GM21515 (cell line): Measurements from ENCODE around the gene HECTD1.
"Not testable (repeated sequence)": the region's sequence is repeated elsewhere in the genome, so short reads cannot be mapped to it uniquely, and the experiment has no call there.

Source experiments
- ATAC-seq: cut with Tn5 transposase; IDR thresholded peaks from one replicate; pipeline ENCODE4 v1.9.1; 2021; ENCODE audit not compliant: unreplicated experiment

The HECTD1 gene

GRCh38 chr14:31228533-31228932 lies 20.9 kb upstream of the HECTD1 start:
- ATAC-seq: no peak

GRCh38 chr14:31224808-31225207 lies 17.2 kb upstream of the HECTD1 start:
- no peak for ATAC-seq

- no peak for ATAC-seq
Measured at GRCh38 chr14:31223331-31223730, 15.7 kb upstream of the HECTD1 start.

- no peak for ATAC-seq
Measured at GRCh38 chr14:31222834-31223233, 15.2 kb upstream of the HECTD1 start.

GRCh38 chr14:31221266-31221665 lies 13.7 kb upstream of the HECTD1 start:
- no peak for ATAC-seq

- no peak for ATAC-seq
Measured at GRCh38 chr14:31219169-31219568, 11.6 kb upstream of the HECTD1 start.

- ATAC-seq: no peak
Measured at GRCh38 chr14:31216359-31216758, 8.8 kb upstream of the HECTD1 start.

- ATAC-seq: no peak
Measured at GRCh38 chr14:31212893-31213292, 5.3 kb upstream of the HECTD1 start.

GRCh38 chr14:31209605-31210004 lies 2.0 kb upstream of the HECTD1 start:
- no peak for ATAC-seq

GRCh38 chr14:31208546-31209424 lies 1.2 kb upstream of the HECTD1 start:
- ATAC-seq: no peak

GRCh38 chr14:31207287-31207754 lies 272 bp downstream of the HECTD1 start:
- ATAC-seq: peak; percentile 37

- peak; percentile 21 for ATAC-seq
Measured at GRCh38 chr14:31206536-31207286, 882 bp downstream of the HECTD1 start.

GRCh38 chr14:31205681-31206535 lies 1.7 kb downstream of the HECTD1 start:
- no peak for ATAC-seq

GRCh38 chr14:31204593-31205534 lies 2.7 kb downstream of the HECTD1 start:
- no peak for ATAC-seq

GRCh38 chr14:31203899-31204592 lies 3.5 kb downstream of the HECTD1 start:
- ATAC-seq: not testable (repeated sequence)

- ATAC-seq: no peak
Measured at GRCh38 chr14:31203414-31203742, 4.2 kb downstream of the HECTD1 start.

GRCh38 chr14:31201111-31201510 lies 6.5 kb downstream of the HECTD1 start:
- no peak for ATAC-seq

GRCh38 chr14:31200702-31200990 lies 6.9 kb downstream of the HECTD1 start:
- ATAC-seq: no peak

GRCh38 chr14:31197671-31198070 lies 9.9 kb downstream of the HECTD1 start:
- ATAC-seq: no peak
